Measurements from ENCODE around the gene KRTAP10-6.
"Not testable (repeated sequence)": the region's sequence is repeated elsewhere in the genome, so short reads cannot be mapped to it uniquely, and the experiment has no call there.

Gene KRTAP10-6

DNA sequence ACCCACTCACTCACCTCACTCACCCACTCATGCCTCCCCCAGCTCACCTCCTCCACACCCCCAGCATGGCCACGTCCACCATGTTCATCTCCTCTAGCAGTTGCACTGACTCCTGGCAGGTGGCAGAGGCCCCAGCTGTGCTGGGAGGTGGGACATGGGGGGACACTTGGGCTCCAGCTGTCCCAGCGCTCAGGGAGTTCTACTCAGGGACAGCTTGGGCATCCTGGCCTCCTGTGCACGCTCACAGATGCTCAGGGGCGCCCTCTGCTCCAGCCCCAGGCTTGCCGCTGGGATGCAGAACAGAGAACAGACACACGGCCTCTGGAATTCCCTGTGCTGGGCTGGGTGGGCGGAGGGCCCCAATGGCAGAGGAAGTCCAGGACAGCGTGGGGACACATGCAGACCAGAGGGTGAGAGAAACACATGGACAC, 24.8 kb upstream of the KRTAP10-6 start:
- DNase-seq = no peak

GRCh38 chr21:44616591-44616926, 24.3 kb upstream of the KRTAP10-6 start:
- DNase-seq = no peak

- no peak for DNase-seq
Observed at GRCh38 chr21:44615911-44616590, 23.7 kb upstream of the KRTAP10-6 start.

DNA sequence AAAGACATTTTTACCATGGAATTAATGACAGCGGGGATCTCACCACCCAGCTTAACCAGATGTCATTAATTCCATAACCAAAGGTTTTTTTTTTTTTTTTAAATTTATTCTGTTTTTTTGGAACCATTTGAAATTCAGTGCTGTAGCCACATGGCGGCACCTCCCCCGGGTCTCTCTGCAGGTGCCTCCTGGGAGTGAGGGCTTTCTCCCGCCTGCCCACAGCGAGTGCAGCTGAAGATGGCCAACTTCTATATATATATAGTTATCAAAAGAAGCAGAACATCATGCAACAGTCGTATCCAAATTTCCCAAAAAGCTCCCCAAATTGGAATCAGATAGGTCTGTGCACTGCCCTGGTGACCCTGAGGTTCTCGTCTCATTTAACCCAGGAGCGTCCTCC, 23.2 kb upstream of the KRTAP10-6 start:
- no peak for DNase-seq

GRCh38 chr21:44614961-44615391, 22.7 kb upstream of the KRTAP10-6 start:
- no peak for DNase-seq

DNA sequence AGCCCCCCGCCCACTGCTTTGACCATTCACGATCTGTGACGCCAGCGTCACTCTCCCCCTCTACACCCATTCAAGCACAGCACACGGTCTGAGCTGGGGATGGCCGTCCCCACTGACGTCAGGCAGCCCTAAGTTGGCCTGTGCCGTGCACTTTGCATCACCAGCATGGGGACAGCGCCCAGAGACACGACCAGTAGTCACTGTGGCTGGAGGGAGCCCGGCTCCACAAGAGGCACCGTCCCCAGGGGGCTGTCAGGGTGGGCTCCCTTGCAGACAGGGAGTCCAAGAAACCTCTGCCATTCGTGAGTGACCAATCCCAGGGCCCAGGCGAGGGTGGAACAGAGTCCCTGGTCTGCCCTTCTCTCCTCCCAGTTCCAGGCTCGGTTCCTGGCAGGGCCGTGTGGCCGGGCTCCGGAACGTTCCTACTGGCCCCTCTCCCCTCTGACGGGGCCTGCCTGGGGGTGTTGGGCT, 21.9 kb upstream of the KRTAP10-6 start:
- DNase-seq = no peak

- DNase-seq = no peak
Observed at GRCh38 chr21:44613386-44614155, 21.3 kb upstream of the KRTAP10-6 start.

- no peak for DNase-seq
Observed at GRCh38 chr21:44612669-44613229, 20.4 kb upstream of the KRTAP10-6 start.

DNA sequence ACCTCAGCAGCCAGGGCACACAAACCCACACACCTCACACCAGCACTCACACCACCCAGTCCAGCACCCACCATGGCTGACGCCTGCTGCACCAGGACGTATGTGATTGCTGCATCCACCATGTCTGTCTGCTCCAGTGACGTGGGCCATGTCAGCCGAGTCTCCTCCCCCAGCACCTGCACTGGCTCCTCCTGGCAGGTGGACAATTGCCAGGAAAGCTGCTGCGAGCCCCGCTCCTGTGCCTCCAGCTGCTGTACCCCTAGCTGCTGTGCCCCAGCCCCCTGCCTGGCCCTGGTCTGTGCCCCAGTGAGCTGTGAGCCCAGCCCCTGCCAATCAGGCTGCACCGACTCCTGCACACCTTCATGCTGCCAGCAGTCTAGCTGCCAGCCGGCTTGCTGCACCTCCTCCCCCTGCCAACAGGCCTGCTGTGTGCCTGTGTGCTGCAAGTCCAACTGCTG, 19.8 kb upstream of the KRTAP10-6 start, which contains the start of gene KRTAP10-8:
TSS of gene KRTAP10-8 (plus strand) at position 51 of the 458 bp plus-strand sequence. CDS start at position 73, 22 bp downstream.
- no peak for DNase-seq

- DNase-seq = no peak
Observed at GRCh38 chr21:44611551-44611950, 19.2 kb upstream of the KRTAP10-6 start.

DNA sequence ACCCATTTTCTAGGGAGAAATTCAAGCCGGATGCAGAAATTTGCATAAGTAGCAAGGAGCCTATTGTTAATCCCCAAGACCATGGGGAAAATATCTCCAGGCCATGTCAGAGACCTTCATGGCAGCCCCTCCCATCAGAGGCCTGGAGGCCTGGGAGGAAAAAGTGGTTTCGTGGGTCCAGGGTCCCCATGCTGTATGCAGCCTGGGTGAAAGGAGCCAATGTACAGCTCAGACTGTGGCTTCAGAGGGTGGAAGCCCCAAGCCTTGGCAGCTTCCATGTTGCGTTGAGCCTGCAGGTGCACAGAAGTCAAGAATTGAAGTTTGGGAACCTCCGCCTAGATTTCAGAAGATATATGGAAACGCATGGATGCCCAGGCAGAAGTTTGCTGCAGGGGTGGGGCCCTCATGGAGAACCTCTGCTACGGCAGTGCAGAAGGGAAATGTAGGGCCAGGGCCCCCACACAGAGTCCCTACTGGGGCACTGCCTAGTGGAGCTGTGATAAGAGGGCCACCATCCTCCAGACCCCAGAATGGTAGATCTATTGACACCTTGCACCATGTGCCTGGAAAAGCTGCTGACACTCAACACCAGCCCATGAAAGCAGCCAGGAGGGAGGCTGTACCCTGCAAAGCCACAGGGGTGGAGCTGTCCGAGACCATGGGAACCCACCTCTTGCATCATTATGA, 18.0 kb upstream of the KRTAP10-6 start:
- DNase-seq = not testable (repeated sequence)

- DNase-seq = no peak
Observed at GRCh38 chr21:44609193-44609592, 16.9 kb upstream of the KRTAP10-6 start.

DNA sequence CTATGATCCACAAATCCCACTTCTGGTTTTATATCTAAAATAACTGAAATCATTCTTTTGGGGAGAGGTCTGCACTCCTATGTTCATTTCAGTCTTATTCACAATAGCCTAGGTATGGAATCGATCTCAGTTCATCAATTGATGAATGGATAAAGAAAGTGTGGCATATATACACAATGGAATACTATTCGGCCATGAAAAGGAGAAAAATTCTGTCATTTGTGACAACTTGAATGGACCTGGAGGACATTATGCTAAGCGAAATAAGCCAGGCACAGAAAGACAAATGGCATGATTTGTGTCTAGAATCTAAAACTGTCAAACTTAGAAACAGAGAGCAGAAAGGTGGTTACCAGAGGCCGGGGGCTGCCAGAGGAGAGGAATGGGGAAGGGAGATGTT, 14.2 kb upstream of the KRTAP10-6 start:
- no peak for DNase-seq

GRCh38 chr21:44603911-44604310, 11.6 kb upstream of the KRTAP10-6 start:
- DNase-seq = no peak

DNA sequence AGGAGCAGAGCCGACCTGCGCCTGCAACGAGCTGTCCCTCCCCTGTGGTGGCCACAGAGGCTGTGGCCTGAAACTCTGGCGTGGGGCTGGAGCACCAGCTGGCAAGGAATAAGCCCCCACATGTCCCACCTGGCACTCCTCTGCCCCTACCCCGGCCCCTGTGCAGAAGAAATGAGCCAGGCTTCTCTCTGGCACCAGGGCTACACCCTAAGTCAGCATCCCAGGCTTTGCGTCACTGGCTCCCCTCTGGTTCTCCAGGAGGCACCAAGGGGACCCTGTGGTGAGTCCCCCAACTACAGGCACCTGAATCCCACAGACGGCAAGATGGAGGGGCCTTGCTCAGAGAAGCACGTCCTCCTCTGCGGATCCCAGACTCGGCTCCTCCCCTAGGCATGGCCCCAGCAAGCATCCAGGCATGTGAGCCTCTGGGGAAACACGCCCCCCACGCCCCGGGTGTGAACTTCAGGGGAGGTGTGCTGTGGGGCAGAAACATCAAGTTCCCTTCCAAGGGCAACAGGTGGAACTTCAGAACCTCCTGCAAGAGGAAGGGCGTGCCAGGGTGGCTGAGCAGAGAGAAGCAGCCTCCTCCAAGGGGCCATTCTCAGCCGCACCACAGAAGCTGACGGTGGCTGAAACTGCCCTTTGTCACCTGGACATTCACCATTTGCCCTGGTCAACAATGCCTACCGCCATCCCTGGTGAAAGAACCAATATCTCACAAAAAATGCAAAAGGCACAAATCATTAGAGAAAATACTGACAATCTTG, 11.0 kb upstream of the KRTAP10-6 start:
- no peak for DNase-seq

DNA sequence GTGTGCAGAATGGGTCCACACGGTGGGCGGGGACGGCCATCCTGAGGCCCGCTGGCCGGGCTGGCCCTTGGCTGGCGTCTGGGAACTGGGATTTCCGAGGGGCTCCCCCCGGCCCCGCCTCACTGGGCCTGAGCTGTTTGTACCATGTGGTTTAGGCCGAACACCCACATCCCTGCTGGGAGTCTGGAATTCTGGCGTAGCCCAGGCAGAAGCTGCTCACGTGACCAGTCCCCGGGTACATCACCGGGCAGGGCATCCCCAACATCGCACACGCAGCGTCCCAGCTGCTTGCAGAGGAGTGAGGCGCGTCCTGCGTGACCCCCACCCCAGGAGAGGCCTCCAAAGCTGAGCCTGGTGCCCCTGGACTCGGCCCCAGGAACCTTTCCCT, 10.2 kb upstream of the KRTAP10-6 start:
- no peak for DNase-seq

- no peak for DNase-seq
Observed at GRCh38 chr21:44601596-44602462, 9.5 kb upstream of the KRTAP10-6 start.

DNA sequence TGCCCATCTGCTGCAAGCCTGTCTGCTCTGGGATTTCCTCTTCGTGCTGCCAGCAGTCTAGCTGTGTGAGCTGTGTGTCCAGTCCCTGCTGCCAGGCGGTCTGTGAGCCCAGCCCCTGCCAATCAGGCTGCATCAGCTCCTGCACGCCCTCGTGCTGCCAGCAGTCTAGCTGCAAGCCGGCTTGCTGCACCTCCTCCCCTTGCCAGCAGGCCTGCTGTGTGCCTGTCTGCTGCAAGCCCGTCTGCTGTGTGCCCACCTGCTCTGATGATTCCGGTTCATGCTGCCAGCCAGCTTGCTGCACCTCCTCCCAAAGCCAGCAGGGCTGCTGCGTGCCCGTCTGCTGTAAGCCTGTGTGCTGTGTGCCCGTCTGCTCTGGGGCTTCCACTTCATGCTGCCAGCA, 8.8 kb upstream of the KRTAP10-6 start:
- DNase-seq = not testable (repeated sequence)

DNA sequence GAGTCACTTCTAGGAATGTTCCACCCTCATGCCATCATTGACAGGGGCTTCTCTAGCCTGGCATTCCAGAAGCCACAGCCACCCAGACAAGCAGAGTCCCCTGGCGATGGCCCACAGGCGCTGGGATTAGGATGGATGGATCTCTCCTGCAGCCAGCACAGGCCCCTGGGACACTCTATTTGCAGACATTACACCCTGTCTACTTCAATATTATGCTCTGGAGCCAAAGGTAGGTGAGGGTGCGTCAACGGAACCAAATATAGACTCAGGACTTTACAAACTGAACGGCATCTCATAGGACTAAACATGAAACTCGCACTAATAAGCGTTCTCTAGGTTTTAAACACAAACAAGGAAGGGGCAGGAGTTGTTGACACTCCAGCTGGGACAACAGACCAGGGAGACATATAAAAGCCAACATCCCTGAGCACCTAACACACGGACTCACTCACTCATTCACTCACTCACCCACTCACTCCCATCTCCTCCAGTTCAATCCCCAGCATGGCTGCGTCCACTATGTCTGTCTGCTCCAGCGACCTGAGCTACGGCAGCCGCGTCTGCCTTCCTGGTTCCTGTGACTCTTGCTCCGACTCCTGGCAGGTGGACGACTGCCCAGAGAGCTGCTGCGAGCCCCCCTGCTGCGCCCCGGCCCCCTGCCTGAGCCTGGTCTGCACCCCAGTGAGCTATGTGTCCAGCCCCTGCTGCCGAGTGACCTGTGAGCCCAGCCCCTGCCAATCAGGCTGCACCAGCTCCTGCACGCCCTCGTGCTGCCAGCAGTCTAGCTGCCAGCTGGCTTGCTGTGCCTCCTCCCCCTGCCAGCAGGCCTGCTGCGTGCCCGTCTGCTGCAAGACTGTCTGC, 8.0 kb upstream of the KRTAP10-6 start, which contains the start of gene KRTAP10-7:
TSS of gene KRTAP10-7 (plus strand) at position 480 of the 861 bp plus-strand sequence. CDS start at position 505, 25 bp downstream.
- not testable (repeated sequence) for DNase-seq

Measured in EL (cell line).